SJSA1 (cell line): ENCODE data around the gene CAMTA1. TPM values are rescaled to one million over a fixed set of nuclear protein-coding genes. Genes with fewer than 3 reads are reported as not detected.

ENCODE experiments used
- DNase-seq, 2 experiments: peaks; one replicate each; pipeline ENCODE4 v3.0.0-alpha.2; 2015 to 2020; ENCODE audit warnings: low spot score in 2 of 2, low read depth in 1 of 2
- H3K27ac ChIP-seq: fragments of 250-450 bp; sonication (Bioruptor Pico); 2 replicates; pipeline ENCODE4 v1.5.1; 2020; ENCODE audit warnings: mild to moderate bottlenecking, moderate library complexity
- H3K27me3 ChIP-seq: fragments of 250-450 bp; sonication (Bioruptor Pico); replicated peaks from 2 replicates; pipeline ENCODE4 v1.5.1; 2020; ENCODE audit warnings: mild to moderate bottlenecking, moderate library complexity
- H3K36me3 ChIP-seq: fragments of 250-450 bp; sonication (Bioruptor Pico); 2 replicates; pipeline ENCODE4 v1.5.1; 2020; ENCODE audit warnings: mild to moderate bottlenecking
- H3K4me1 ChIP-seq: fragments of 250-450 bp; sonication (Bioruptor Pico); replicated peaks from 2 replicates; pipeline ENCODE4 v1.6.1; 2021; ENCODE audit warnings: mild to moderate bottlenecking
- H3K4me3 ChIP-seq: fragments of 250-450 bp; sonication (Bioruptor Pico); 2 replicates; pipeline ENCODE4 v1.5.1; 2020; ENCODE audit warnings: mild to moderate bottlenecking
- H3K9me3 ChIP-seq: fragments of 250-450 bp; sonication (Bioruptor Pico); replicated peaks from 2 replicates; pipeline ENCODE4 v1.5.1; 2020; ENCODE audit warnings: mild to moderate bottlenecking
- total RNA-seq: library from RNA; depleted of rRNA; stranded (reverse); fragments of >200 nt; shearing (Covaris generic); gene quantifications from 2 replicates; pipeline ENCODE4 v1.2.3, GENCODE V29; 2014

Gene CAMTA1
- total RNA-seq, 1 experiment from 2014 or later = 136 TPM

- Histone ChIP-seq H3K27ac (no peak overlapping the region), H3K9me3 (no peaks in the 10 kb centered on the region), H3K4me3 (no peak overlapping the region), H3K4me1 (no peaks in the 10 kb centered on the region), H3K27me3 (no peaks in the 10 kb centered on the region), H3K36me3 (no peaks in the 10 kb centered on the region)
- peak in 1 of 2 experiments; percentile 34 for DNase-seq
Observed at GRCh38 chr1:7388488-7389185, 603.4 kb downstream of the CAMTA1 start.

- peak in 1 of 2 experiments; percentile 36 for DNase-seq
Observed at GRCh38 chr1:7389201-7389905, 604.1 kb downstream of the CAMTA1 start.

DNA sequence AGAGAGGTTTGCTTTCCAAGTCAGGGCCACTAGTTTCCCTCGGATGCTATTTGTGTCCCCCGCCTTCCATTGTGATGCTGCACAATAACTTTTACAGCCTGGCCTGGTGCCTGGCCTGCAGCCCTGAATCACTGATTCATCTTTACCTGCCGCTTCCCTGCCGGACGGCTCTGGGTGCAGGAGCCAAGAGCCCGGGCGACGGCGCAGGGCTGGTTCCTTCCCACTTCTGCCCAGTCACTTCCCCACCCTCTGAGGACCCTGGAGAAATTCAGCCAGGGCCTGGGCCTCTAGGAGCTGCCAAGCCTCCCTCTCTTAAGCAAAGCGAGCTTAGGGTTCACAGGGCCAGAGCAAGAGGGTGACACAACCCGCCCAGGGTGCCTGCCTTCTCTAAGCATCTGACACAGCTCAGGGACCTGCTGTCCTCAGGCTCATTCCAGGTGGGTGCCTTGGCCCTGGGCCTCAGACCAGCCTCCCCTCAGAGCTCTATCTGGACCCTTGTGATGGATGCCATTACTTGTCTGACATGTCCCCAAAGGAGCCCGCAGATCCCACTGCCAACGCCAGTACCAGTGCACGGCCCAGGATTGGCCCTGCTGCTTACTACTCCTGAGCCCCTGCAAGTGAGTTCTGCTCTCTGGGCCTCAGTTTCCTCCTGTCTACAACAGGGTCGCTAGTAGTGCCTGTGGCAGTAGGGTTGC, 604.8 kb downstream of the CAMTA1 start:
- DNase-seq = peak in 1 of 2 experiments; percentile 37
- Histone ChIP-seq H3K27me3 (no peaks in the 10 kb centered on the region), H3K4me1 (no peaks in the 10 kb centered on the region), H3K9me3 (no peaks in the 10 kb centered on the region), H3K27ac (no peak overlapping the region), H3K4me3 (no peak overlapping the region), H3K36me3 (no peaks in the 10 kb centered on the region)

More at GRCh38 chr1:7389201-7389905, 604.1 kb downstream of the CAMTA1 start:
- no peak overlapping the region for H3K27ac ChIP-seq
- no peaks in the 10 kb centered on the region for H3K4me1 ChIP-seq
- H3K36me3 ChIP-seq = no peaks in the 10 kb centered on the region
- no peaks in the 10 kb centered on the region for H3K27me3 ChIP-seq
- no peak overlapping the region for H3K4me3 ChIP-seq
- no peaks in the 10 kb centered on the region for H3K9me3 ChIP-seq

DNA sequence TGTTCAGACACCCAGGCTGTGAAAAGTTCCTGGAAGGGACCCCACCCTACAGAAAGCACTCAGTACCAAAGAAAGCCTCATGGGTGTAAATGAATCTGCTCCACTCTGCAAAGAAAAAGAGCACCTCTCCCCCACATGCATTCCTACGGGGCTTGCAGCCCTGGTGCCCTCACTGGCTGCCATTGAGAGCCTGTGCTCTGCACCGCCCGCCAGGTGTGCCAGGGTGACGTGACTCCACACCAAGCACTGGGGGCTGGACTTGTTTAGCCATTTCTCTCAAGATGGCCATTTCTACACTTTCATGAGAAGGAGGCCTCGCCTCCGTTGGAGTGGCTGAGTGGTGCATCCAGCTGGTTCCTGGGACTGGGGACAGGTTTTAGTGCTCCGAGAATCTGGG, 605.3 kb downstream of the CAMTA1 start:
- H3K4me1 ChIP-seq = no peaks in the 10 kb centered on the region
- H3K27ac ChIP-seq = no peak overlapping the region
- H3K36me3 ChIP-seq = no peaks in the 10 kb centered on the region
- no peaks in the 10 kb centered on the region for H3K27me3 ChIP-seq
- H3K4me3 ChIP-seq = no peak overlapping the region
- H3K9me3 ChIP-seq = no peaks in the 10 kb centered on the region
- DNase-seq = peak in 1 of 2 experiments; percentile 19

DNA sequence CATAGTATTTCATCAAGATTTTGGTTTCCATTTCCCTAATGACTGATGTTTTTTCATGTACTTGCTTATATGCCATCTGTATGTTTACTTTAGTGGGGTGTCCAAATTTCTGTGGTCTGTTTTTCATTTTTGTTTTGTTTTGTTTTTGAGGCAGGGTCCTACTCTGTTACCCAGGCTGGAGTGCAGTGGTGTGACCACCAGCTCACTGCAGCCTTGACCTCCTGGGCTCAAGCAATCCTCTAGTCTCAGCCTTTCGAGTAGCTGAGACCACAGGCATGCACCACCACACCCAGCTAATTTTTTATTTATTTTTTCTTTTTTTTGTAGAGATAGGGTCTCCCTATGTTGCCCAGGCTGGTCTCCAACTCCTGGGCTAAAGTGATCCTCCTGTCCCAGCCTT, 607.9 kb downstream of the CAMTA1 start:
- Histone ChIP-seq H3K27ac (no peak overlapping the region), H3K9me3 (no peaks in the 10 kb centered on the region), H3K27me3 (no peaks in the 10 kb centered on the region), H3K4me1 (no peaks in the 10 kb centered on the region), H3K36me3 (no peaks in the 10 kb centered on the region), H3K4me3 (no peak overlapping the region)
- DNase-seq = peak; percentile 36 to 39

- no peaks in the 10 kb centered on the region for H3K27me3 ChIP-seq
- H3K4me3 ChIP-seq = no peak overlapping the region
- no peak for DNase-seq
- no peaks in the 10 kb centered on the region for H3K36me3 ChIP-seq
- peaks cover 2% of the 10 kb centered on the region; the same call in 1 of the 2 replicates for H3K9me3 ChIP-seq
- no peak overlapping the region for H3K27ac ChIP-seq
- H3K4me1 ChIP-seq = no peaks in the 10 kb centered on the region
Observed at GRCh38 chr1:7395251-7395650, 610.0 kb downstream of the CAMTA1 start.

- DNase-seq = no peak
Observed at GRCh38 chr1:7398982-7399381, 613.7 kb downstream of the CAMTA1 start.

DNA sequence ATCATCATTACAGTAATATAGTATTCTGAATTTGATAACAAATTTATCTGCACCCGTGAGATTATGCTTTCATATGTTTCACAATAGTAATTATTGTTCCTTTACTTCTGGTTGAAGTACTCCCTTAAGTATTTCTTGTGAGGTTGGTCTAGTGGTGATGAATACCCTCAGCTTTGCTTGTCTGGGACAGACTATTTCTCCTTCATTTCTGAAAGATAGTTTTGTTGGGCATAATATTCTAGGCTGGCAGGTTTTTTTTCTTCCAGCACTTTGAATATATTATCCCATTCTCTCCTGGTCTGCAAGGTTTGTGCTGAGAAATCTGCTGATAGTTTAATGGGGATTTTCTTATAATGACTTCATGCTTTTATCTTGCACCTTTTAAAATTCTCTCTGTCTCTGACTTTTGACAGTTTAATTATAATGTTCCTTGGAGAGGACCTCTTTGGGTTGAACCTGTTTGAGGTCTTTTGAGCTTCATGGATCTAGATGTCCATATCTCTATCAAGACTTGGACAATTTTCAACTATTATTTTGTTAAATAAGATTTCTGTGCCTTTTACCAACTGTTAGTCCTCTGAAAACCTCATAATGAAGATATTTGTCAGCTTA, 614.4 kb downstream of the CAMTA1 start:
- no peak overlapping the region for H3K4me3 ChIP-seq
- peaks cover 14% of the 10 kb centered on the region for H3K4me1 ChIP-seq
- no peak for DNase-seq
- peaks cover 2% of the 10 kb centered on the region; the same call in 1 of the 2 replicates for H3K9me3 ChIP-seq
- no peaks in the 10 kb centered on the region for H3K36me3 ChIP-seq
- H3K27me3 ChIP-seq = no peaks in the 10 kb centered on the region
- H3K27ac ChIP-seq = no peak overlapping the region

More at GRCh38 chr1:7398982-7399381, 613.7 kb downstream of the CAMTA1 start:
- no peak overlapping the region for H3K27ac ChIP-seq
- H3K4me3 ChIP-seq = no peak overlapping the region
- H3K4me1 ChIP-seq = peaks cover 14% of the 10 kb centered on the region
- no peaks in the 10 kb centered on the region for H3K36me3 ChIP-seq
- peaks cover 2% of the 10 kb centered on the region; the same call in 1 of the 2 replicates for H3K9me3 ChIP-seq
- H3K27me3 ChIP-seq = no peaks in the 10 kb centered on the region

GRCh38 chr1:7400566-7400965, 615.3 kb downstream of the CAMTA1 start:
- no peak overlapping the region for H3K4me3 ChIP-seq
- peaks cover 14% of the 10 kb centered on the region for H3K4me1 ChIP-seq
- H3K36me3 ChIP-seq = no peaks in the 10 kb centered on the region
- no peaks in the 10 kb centered on the region for H3K27me3 ChIP-seq
- no peak overlapping the region for H3K27ac ChIP-seq
- H3K9me3 ChIP-seq = peaks cover 2% of the 10 kb centered on the region; the same call in 1 of the 2 replicates
- DNase-seq = no peak

- peaks cover 14% of the 10 kb centered on the region for H3K4me1 ChIP-seq
- peak overlapping the region; percentile 63 for H3K27ac ChIP-seq
- H3K27me3 ChIP-seq = no peaks in the 10 kb centered on the region
- no peak overlapping the region for H3K4me3 ChIP-seq
- peak; percentile 90 to 92 for DNase-seq
- no peaks in the 10 kb centered on the region for H3K36me3 ChIP-seq
- peaks cover 2% of the 10 kb centered on the region; the same call in 1 of the 2 replicates for H3K9me3 ChIP-seq
Observed at GRCh38 chr1:7401814-7402547, 616.7 kb downstream of the CAMTA1 start.

DNA sequence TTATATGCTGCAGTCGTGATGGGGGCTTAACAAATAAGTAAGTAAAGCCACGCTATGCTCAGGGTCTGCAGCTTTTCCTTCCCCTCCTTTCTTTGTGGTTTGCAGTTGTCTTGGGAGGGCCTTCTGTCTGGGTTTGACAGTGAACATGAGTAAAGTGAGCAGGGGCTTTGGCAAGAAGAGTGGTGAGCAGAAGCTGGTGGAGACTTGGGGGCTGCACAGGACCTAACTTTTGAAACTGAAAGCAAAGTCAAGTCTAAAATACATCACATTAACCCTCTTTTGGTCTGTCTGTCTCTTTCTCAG, 617.2 kb downstream of the CAMTA1 start:
- H3K36me3 ChIP-seq = no peaks in the 10 kb centered on the region
- H3K4me3 ChIP-seq = no peak overlapping the region
- H3K27ac ChIP-seq = peak overlapping the region; percentile 63
- DNase-seq = peak; percentile 9 to 28
- H3K9me3 ChIP-seq = peaks cover 2% of the 10 kb centered on the region; the same call in 1 of the 2 replicates
- H3K27me3 ChIP-seq = no peaks in the 10 kb centered on the region
- H3K4me1 ChIP-seq = peaks cover 14% of the 10 kb centered on the region

DNA sequence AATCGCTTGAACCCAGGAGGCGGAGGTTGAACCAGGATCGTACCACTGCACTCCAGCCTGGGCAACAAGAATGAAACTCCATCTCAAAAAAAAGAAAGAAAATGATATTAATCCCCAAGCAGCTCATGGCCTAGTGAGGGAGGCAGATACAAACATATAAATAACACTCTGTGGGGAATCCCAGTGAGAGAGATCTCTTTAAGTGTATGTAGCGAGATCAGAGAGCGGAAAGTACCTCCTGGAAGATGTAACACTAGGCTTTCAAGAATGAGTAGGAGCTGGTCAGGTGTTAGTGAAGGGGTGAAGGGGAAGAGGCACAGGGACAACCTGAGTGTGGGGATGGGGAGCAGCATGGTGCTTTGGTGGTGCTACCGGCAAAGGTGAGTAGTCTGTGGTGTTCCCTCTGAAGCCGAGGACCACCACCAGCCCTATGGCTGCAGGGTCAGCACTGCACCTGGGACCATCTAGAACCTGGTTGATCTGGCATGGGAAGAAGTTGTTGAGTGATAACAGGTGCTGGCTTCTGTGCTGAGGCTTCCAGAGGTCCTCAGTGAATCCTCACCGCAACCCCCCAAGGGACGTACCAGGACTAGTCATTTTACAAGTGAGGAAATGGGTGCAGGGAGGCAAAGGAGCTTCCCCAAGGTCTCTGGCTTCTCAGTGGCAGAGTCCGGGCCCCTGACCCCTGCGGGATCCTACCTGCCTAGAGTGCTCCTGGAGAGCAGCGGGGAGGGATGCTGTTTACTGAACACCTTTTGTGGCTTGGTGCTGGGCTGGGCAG, 618.2 kb downstream of the CAMTA1 start:
- Histone ChIP-seq H3K4me1 (peaks cover 14% of the 10 kb centered on the region), H3K4me3 (no peak overlapping the region), H3K9me3 (peaks cover 2% of the 10 kb centered on the region; the same call in 1 of the 2 replicates), H3K27me3 (no peaks in the 10 kb centered on the region), H3K27ac (no peak overlapping the region), H3K36me3 (no peaks in the 10 kb centered on the region)
- DNase-seq = peak in 1 of 2 experiments; percentile 30
